ENCODE measurements around the gene MVB12B. TPM values are rescaled to one million over a fixed set of nuclear protein-coding genes. Genes with fewer than 3 reads are reported as not detected.

Gene MVB12B
- total and polyA plus RNA-seq, 8 donors = 2.6 to 6.7 (median 4.0) TPM

GRCh38 chr9:126443144-126443543, 116.5 kb downstream of the MVB12B start:
- Histone ChIP-seq H3K4me3 (no peak overlapping the region), H3K27me3 (no peaks in the 10 kb centered on the region), H3K27ac (no peak overlapping the region), H3K36me3 (no peaks in the 10 kb centered on the region), H3K4me1 (no peaks in the 10 kb centered on the region), H3K9me3 (no peaks in the 10 kb centered on the region)
- intact Hi-C loops (cut with DNase I) = no loop called here
- TF ChIP-seq CTCF (IDR thresholded peaks at IDR 0.05) = no peak
- DNase-seq (no peak), FAIRE-seq (no peak), ATAC-seq (no peak)
- 71 to 97% methylated on average over 3 of the region's 3 CpGs for WGBS, 2 donors

- H3K4me1 ChIP-seq = no peaks in the 10 kb centered on the region
- ATAC-seq = no peak
- no peak for FAIRE-seq
- no peaks in the 10 kb centered on the region for H3K9me3 ChIP-seq
- TF ChIP-seq CTCF (IDR thresholded peaks at IDR 0.05) = no peak
- intact Hi-C loops (cut with DNase I) = no loop called here
- no peaks in the 10 kb centered on the region for H3K27me3 ChIP-seq
- whole genome bisulfite sequencing, 2 donors = 78 to 94% methylated on average over 2 of the region's 2 CpGs
- H3K4me3 ChIP-seq = no peak overlapping the region
- no peak overlapping the region for H3K27ac ChIP-seq
- DNase-seq = no peak
- H3K36me3 ChIP-seq = no peaks in the 10 kb centered on the region
Measured at GRCh38 chr9:126448136-126448535, 121.5 kb downstream of the MVB12B start.

- DNase-seq (no peak), FAIRE-seq (no peak), ATAC-seq (no peak)
- no peaks in the 10 kb centered on the region for H3K27me3 ChIP-seq
- no peak for TF ChIP-seq CTCF (IDR thresholded peaks at IDR 0.05)
- WGBS, 2 donors = 93 to 97% methylated on average over 14 of the region's 14 CpGs
- no peaks in the 10 kb centered on the region for H3K9me3 ChIP-seq
- no peak overlapping the region for H3K27ac ChIP-seq
- no peaks in the 10 kb centered on the region for H3K4me1 ChIP-seq
- intact Hi-C loops (cut with DNase I) = no loop called here
- no peaks in the 10 kb centered on the region for H3K36me3 ChIP-seq
- no peak overlapping the region for H3K4me3 ChIP-seq
Measured at GRCh38 chr9:126448865-126449577, 122.4 kb downstream of the MVB12B start.

GRCh38 chr9:126449725-126450667, 123.4 kb downstream of the MVB12B start:
- no peaks in the 10 kb centered on the region for H3K36me3 ChIP-seq
- 89 to 90% methylated on average over 12 of the region's 12 CpGs for WGBS, 2 donors
- no peaks in the 10 kb centered on the region for H3K27me3 ChIP-seq
- no peak overlapping the region for H3K27ac ChIP-seq
- no peak for TF ChIP-seq CTCF (IDR thresholded peaks at IDR 0.05)
- peak in 2 of 4 donors; percentile 50 to 77 for ATAC-seq
- H3K9me3 ChIP-seq = no peaks in the 10 kb centered on the region
- FAIRE-seq = no peak
- no peaks in the 10 kb centered on the region for H3K4me1 ChIP-seq
- intact Hi-C loops (cut with DNase I) = no loop called here
- no peak for DNase-seq
- H3K4me3 ChIP-seq = no peak overlapping the region
